ENCODE results near the gene GTSE1. TPM values are rescaled to one million over a fixed set of nuclear protein-coding genes. Genes with fewer than 3 reads are reported as not detected.

GTSE1 gene
- total and polyA plus RNA-seq, 4 donors: 3.2 to 12.1 (median 9.1) TPM

DNA sequence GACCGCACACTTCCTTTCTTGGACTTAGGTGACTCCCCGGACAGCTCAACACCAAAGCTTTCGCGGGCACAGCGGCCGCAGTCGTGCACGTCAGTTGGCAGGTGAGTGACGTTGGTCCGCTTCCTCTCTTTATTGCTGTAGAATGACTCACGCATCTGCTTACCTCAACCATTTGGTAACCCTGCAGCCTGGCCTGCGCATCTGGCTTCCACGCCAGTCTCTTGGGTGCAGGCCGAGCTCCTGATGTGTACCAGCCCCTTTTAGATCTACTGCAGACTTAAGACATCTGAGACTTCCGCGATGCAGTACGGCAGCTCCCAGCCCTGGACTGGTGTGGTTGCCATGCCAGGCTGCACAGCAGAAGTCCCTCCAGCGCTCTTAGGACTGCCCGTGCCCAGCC lies 26.5 kb downstream of the GTSE1 start:
- H3K36me3 ChIP-seq (ENCODE audit: control insufficient read depth, insufficient read depth, low read length): peaks cover 65% of the 10 kb centered on the region
- H3K9me3 ChIP-seq (ENCODE audit: control insufficient read depth, insufficient read depth, low read length): no peaks in the 10 kb centered on the region
- no peak for DNase-seq (ENCODE audit: low read depth in 4 of 6, low spot score in 6 of 6)
- H3K4me3 ChIP-seq (ENCODE audit: low read depth, low read length): no peak overlapping the region
- H3K4me1 ChIP-seq (ENCODE audit: control insufficient read depth, insufficient read depth, low read length): no peaks in the 10 kb centered on the region
- no peak overlapping the region for H3K27ac ChIP-seq (ENCODE audit: low read depth, low read length)
- WGBS (ENCODE audit: insufficient coverage): 97% methylated on average over 19 of the region's 19 CpGs
- H3K27me3 ChIP-seq (ENCODE audit: control insufficient read depth, insufficient read depth, low read length): no peaks in the 10 kb centered on the region

DNA sequence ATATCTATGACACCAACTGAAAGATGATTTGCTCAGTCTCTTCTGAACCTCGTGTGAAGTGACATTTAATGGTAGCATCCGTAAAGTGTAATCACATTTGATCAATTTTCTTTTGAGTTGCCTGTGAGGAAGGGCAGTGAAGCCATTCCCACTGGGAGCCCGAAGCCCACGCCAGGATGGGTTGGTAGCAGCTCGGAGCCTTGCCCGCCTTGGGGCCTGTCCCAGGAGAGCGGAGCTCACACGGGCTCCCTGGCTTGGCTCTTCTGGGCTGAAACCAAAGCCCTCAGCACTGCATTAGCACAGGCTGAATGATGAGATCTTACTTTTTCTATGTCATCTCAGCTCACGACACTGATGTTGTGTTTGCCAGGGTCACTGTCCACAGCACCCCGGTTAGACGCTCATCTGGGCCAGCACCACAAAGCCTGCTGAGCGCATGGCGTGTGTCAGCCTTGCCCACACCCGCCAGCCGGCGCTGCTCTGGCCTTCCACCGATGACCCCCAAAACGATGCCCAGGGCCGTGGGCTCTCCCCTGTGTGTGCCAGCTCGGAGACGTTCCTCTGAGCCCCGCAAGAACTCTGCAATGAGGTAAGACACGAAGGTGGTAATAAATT lies 29.5 kb downstream of the GTSE1 start:
- Histone ChIP-seq H3K27ac (ENCODE audit: low read depth, low read length) (no peak overlapping the region), H3K27me3 (ENCODE audit: control insufficient read depth, insufficient read depth, low read length) (no peaks in the 10 kb centered on the region), H3K9me3 (ENCODE audit: control insufficient read depth, insufficient read depth, low read length) (no peaks in the 10 kb centered on the region), H3K4me1 (ENCODE audit: control insufficient read depth, insufficient read depth, low read length) (no peaks in the 10 kb centered on the region), H3K36me3 (ENCODE audit: control insufficient read depth, insufficient read depth, low read length) (peaks cover 62% of the 10 kb centered on the region), H3K4me3 (ENCODE audit: low read depth, low read length) (no peak overlapping the region)
- DNase-seq (ENCODE audit: low read depth in 4 of 6, low spot score in 6 of 6): no peak
- 98% methylated on average over 23 of the region's 23 CpGs for WGBS (ENCODE audit: insufficient coverage)

DNA sequence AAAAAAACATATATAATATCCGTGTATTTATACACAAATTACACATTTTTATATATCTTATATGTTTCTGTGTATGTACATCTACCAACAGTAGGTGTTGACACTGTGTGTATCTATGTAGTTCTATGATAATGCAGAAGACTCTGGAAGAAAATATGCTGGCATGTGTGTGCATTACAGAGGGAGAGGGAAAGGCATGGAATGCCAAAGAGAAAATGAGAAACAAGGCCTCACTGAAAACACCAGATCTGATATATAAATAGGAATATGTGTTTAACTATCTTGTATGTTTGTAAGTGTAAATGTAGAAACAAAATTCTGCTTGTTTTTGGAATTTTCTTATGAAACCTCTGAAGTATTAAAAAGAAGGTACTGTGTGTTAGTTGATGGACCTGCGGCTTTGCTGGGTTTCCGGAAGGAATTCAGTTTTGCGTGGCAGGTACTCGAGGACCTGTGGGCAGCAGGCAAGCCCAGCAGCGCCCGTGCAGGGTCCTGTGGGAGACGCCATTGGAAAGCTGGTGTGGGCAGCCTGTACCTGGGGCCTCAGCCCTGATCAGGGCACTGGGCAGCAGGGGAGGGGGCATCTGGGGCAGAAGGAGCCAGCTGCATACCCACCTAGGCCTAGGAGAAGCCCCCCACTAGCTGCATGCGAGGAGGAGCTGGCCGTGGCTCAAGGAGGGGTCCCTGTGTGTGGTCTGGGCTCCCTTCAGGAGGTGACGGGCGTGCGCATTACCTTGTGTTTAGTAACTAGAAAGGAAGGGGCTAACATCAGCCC lies 31.2 kb downstream of the GTSE1 start:
- Histone ChIP-seq H3K27me3 (ENCODE audit: control insufficient read depth, insufficient read depth, low read length) (no peaks in the 10 kb centered on the region), H3K4me1 (ENCODE audit: control insufficient read depth, insufficient read depth, low read length) (no peaks in the 10 kb centered on the region), H3K4me3 (ENCODE audit: low read depth, low read length) (no peak overlapping the region), H3K36me3 (ENCODE audit: control insufficient read depth, insufficient read depth, low read length) (peaks cover 63% of the 10 kb centered on the region), H3K27ac (ENCODE audit: low read depth, low read length) (no peak overlapping the region), H3K9me3 (ENCODE audit: control insufficient read depth, insufficient read depth, low read length) (no peaks in the 10 kb centered on the region)
- 100% methylated on average over 7 of the region's 13 CpGs for WGBS (ENCODE audit: insufficient coverage)
- DNase-seq (ENCODE audit: low read depth in 4 of 6, low spot score in 6 of 6): peak in 1 of 6 donors; percentile 43

DNA sequence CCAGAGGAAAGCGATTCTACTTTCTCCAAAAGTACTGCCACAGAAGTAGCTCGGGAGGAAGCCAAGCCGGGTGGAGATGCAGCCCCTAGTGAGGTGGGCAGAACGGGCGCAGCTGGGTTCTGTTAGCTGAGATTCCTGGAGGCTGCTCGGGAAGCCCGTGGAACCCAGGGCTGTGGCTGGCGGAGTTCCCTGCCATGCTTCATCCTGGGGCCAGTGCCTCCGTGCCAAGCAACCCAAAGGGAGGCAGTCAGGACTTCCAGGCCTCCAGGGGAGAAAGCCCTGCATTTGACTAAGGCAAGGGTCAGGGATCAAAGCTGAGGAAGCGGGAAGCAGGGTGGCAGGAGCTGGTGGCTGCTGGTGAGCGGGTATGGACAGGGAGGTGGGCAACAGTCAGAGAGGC lies 32.1 kb downstream of the GTSE1 start:
- no peak for DNase-seq (ENCODE audit: low read depth in 4 of 6, low spot score in 6 of 6)
- Histone ChIP-seq H3K9me3 (ENCODE audit: control insufficient read depth, insufficient read depth, low read length) (no peaks in the 10 kb centered on the region), H3K27ac (ENCODE audit: low read depth, low read length) (no peak overlapping the region), H3K4me1 (ENCODE audit: control insufficient read depth, insufficient read depth, low read length) (no peaks in the 10 kb centered on the region), H3K4me3 (ENCODE audit: low read depth, low read length) (no peak overlapping the region), H3K27me3 (ENCODE audit: control insufficient read depth, insufficient read depth, low read length) (no peaks in the 10 kb centered on the region), H3K36me3 (ENCODE audit: control insufficient read depth, insufficient read depth, low read length) (peaks cover 55% of the 10 kb centered on the region)
- WGBS (ENCODE audit: insufficient coverage): 91% methylated on average over 11 of the region's 11 CpGs

DNA sequence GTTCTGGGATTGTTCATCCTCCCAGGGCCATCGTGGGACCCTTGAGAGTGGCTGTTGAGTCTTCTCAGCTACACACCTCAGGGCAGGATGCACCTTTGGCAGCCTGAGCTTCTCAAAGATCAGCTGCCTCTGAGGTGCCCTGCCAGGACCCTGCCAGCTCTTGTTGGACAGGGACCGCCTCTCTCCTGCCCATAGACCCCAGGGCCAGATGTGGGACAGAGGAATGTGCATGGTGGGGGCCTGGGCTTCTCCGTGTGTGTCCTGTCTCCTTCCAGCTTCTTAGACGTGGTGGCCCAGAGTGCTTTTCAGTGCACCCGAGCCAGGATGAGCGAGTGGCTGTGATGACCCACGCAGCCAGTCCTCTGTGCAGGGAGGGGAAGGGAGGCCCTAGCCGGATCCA lies 32.9 kb downstream of the GTSE1 start:
- H3K36me3 ChIP-seq (ENCODE audit: control insufficient read depth, insufficient read depth, low read length): peaks cover 50% of the 10 kb centered on the region
- no peak overlapping the region for H3K4me3 ChIP-seq (ENCODE audit: low read depth, low read length)
- no peak for DNase-seq (ENCODE audit: low read depth in 4 of 6, low spot score in 6 of 6)
- WGBS (ENCODE audit: insufficient coverage): 96% methylated on average over 4 of the region's 8 CpGs
- no peaks in the 10 kb centered on the region for H3K4me1 ChIP-seq (ENCODE audit: control insufficient read depth, insufficient read depth, low read length)
- no peaks in the 10 kb centered on the region for H3K9me3 ChIP-seq (ENCODE audit: control insufficient read depth, insufficient read depth, low read length)
- no peak overlapping the region for H3K27ac ChIP-seq (ENCODE audit: low read depth, low read length)
- H3K27me3 ChIP-seq (ENCODE audit: control insufficient read depth, insufficient read depth, low read length): no peaks in the 10 kb centered on the region

DNA sequence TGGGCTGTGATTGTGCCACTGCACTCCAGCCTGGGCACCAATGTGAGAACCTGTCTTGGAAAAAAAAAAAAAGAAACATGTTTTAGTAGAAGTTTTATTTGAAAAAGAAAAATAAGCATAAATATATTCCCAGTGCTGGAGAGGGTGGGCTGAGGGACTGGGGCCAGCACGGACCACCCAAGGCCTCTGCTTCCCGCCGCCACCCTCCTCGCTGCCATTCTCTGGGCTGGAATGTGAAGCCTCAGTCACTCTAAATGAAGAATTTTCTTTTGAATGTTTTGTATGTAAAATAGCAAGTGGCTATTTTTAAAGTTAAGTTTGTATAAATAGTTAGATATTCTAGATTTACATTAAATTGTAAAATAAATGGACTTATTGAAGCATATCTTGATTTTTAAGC lies 33.8 kb downstream of the GTSE1 start:
- WGBS (ENCODE audit: insufficient coverage): 100% methylated on average over 3 of the region's 4 CpGs
- no peak for DNase-seq (ENCODE audit: low read depth in 4 of 6, low spot score in 6 of 6)
- H3K36me3 ChIP-seq (ENCODE audit: control insufficient read depth, insufficient read depth, low read length): peaks cover 46% of the 10 kb centered on the region
- no peaks in the 10 kb centered on the region for H3K9me3 ChIP-seq (ENCODE audit: control insufficient read depth, insufficient read depth, low read length)
- peaks cover 7% of the 10 kb centered on the region for H3K4me1 ChIP-seq (ENCODE audit: control insufficient read depth, insufficient read depth, low read length)
- no peak overlapping the region for H3K4me3 ChIP-seq (ENCODE audit: low read depth, low read length)
- H3K27me3 ChIP-seq (ENCODE audit: control insufficient read depth, insufficient read depth, low read length): no peaks in the 10 kb centered on the region
- no peak overlapping the region for H3K27ac ChIP-seq (ENCODE audit: low read depth, low read length)

DNA sequence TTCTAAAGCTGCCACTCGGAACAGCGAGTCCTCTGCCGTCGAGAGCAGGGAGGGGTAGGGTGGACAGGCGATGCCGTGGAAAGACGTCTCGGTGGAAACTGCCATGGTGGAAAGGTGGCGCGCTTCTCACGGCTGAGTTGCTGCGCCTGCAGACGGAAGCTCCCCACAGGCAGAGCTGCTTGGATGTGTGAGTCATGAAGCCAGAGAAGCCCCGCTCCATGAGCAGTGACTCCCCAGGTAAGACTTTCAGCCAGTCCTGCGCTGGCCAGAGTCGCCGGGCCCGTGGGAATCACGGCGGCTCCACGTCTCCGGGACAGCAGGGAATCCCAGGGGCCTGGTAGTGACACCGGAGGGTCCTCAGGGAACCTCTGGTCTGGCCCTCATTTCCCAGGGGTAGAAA lies 34.8 kb downstream of the GTSE1 start:
- DNase-seq (ENCODE audit: low read depth in 4 of 6, low spot score in 6 of 6): no peak
- 96% methylated on average over 23 of the region's 23 CpGs for WGBS (ENCODE audit: insufficient coverage)
- Histone ChIP-seq H3K9me3 (ENCODE audit: control insufficient read depth, insufficient read depth, low read length) (no peaks in the 10 kb centered on the region), H3K4me1 (ENCODE audit: control insufficient read depth, insufficient read depth, low read length) (peaks cover 11% of the 10 kb centered on the region), H3K36me3 (ENCODE audit: control insufficient read depth, insufficient read depth, low read length) (peaks cover 37% of the 10 kb centered on the region), H3K4me3 (ENCODE audit: low read depth, low read length) (no peak overlapping the region), H3K27ac (ENCODE audit: low read depth, low read length) (no peak overlapping the region), H3K27me3 (ENCODE audit: control insufficient read depth, insufficient read depth, low read length) (no peaks in the 10 kb centered on the region)

DNA sequence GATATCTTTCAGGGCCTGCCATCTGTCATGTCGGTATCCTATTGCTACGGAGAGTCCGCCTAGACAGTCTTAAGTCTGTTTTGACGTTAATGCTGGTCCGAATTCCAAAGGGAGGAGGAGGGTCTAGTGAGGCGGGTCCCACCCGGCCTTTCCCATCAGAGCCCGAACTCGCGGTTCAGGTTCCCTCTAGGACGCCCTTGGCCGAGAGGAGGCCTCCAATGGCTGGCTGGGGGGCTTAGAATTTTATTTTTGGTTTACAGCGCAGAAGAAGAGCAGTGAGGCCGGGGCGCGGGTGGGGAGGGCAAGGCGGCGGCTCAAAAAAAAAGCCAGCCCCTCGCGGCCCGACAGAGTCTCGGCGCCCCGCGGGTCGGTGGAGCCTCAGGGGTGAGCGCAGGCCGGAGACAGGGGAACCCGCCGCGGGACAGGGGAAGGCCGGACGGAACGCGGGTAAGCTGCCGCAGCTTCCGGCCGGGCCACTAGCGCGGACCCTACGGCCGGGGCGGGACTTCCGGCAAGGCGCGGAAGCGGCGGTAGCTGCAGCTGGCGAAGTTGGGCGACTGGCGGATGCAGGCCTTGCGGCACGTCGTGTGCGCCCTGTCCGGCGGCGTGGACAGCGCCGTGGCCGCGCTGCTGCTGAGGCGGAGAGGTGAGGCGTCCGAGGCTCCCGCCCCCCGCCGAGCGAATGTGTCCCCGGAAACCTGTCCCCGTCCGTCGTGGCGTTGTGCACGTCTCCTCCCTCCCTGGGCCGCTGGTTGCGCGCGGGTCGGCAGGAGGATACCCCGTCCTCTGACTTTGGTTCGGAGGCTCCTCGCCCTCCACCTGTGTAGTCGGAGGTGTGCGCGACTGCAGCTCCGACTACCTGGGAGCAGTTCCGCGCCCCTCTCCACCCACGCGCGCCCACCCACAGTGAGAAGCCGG lies 38.8 kb downstream of the GTSE1 start, which contains the start of gene TRMU:
Gene TRMU (plus strand): TSS at position 514 of the 918 bp plus-strand sequence. CDS start 51 bp downstream, at position 565.
- whole genome bisulfite sequencing (ENCODE audit: insufficient coverage): under 1% methylated on average over 81 of the region's 93 CpGs
- peaks cover 15% of the 10 kb centered on the region for H3K4me1 ChIP-seq (ENCODE audit: control insufficient read depth, insufficient read depth, low read length)
- H3K36me3 ChIP-seq (ENCODE audit: control insufficient read depth, insufficient read depth, low read length): peaks cover 43% of the 10 kb centered on the region
- no peaks in the 10 kb centered on the region for H3K9me3 ChIP-seq (ENCODE audit: control insufficient read depth, insufficient read depth, low read length)
- H3K27me3 ChIP-seq (ENCODE audit: control insufficient read depth, insufficient read depth, low read length): no peaks in the 10 kb centered on the region
- peak within 1 kb of the TSS; percentile 90 for H3K27ac ChIP-seq (ENCODE audit: low read depth, low read length)
- DNase-seq (ENCODE audit: low read depth in 4 of 6, low spot score in 6 of 6): peak; percentile 56 to 95 (median 74)
- peak within 1 kb of the TSS; percentile 83 for H3K4me3 ChIP-seq (ENCODE audit: low read depth, low read length)
